GOT3 (cell line): ENCODE measurements around the gene HOXD11.

Source experiments
- DNase-seq: peaks from one replicate; lab custom pipeline; 2025; ENCODE audit warnings: mixed read lengths; lab: John Stamatoyannopoulos, UW

The HOXD11 gene

GRCh38 chr2:176093898-176094249 is 13.2 kb upstream of the HOXD11 start:
- no peak for DNase-seq

GRCh38 chr2:176094349-176094748 is 12.7 kb upstream of the HOXD11 start:
- DNase-seq = no peak

- DNase-seq = no peak
These were observed 11.7 kb upstream of the HOXD11 start for GRCh38 chr2:176095421-176095820.

- no peak for DNase-seq
These were observed 10.7 kb upstream of the HOXD11 start for GRCh38 chr2:176096243-176096985.

- peak; percentile 52 for DNase-seq
These were observed 9.9 kb upstream of the HOXD11 start for GRCh38 chr2:176096986-176097819.

GRCh38 chr2:176097820-176098365 is 9.2 kb upstream of the HOXD11 start:
- no peak for DNase-seq

- DNase-seq = no peak
These were observed 8.5 kb upstream of the HOXD11 start for GRCh38 chr2:176098366-176099158.

GRCh38 chr2:176099159-176099727 is 7.8 kb upstream of the HOXD11 start:
- no peak for DNase-seq

GRCh38 chr2:176099728-176100546 is 7.1 kb upstream of the HOXD11 start, which contains the start of gene HOXD12:
Gene HOXD12, plus strand, starts transcription at chr2:176099795. Its CDS starts 7 bp downstream, at chr2:176099802.
- DNase-seq = no peak

- DNase-seq = no peak
These were observed 6.4 kb upstream of the HOXD11 start for GRCh38 chr2:176100547-176101140.

- DNase-seq = no peak
These were observed 5.8 kb upstream of the HOXD11 start for GRCh38 chr2:176101216-176101830.

- no peak for DNase-seq
These were observed 5.2 kb upstream of the HOXD11 start for GRCh38 chr2:176101842-176102241.

GRCh38 chr2:176102309-176102866 is 4.7 kb upstream of the HOXD11 start:
- DNase-seq = no peak

GRCh38 chr2:176103194-176103593 is 3.9 kb upstream of the HOXD11 start:
- DNase-seq = no peak

GRCh38 chr2:176103742-176104315 is 3.3 kb upstream of the HOXD11 start:
- no peak for DNase-seq

GRCh38 chr2:176104316-176105077 is 2.6 kb upstream of the HOXD11 start:
- no peak for DNase-seq

GRCh38 chr2:176105078-176105729 is 1.9 kb upstream of the HOXD11 start:
- DNase-seq = no peak
